Fibroblast of lung (primary cell): ENCODE data around the gene FAM184B. TPM values are rescaled to one million over a fixed set of nuclear protein-coding genes. Genes with fewer than 3 reads are reported as not detected.

ENCODE experiments used
- DNase-seq, 2 donors: peaks; one replicate each; pipeline versions ENCODE4 v3.0.0 to v3.0.0-alpha.2; 2010; ENCODE audit warnings: low read depth in 2 of 2
- H2AFZ ChIP-seq: 2 replicates; pipeline ENCODE4 v1.5.1; 2012; ENCODE audit warnings: low read length, control low read depth, inconsistent platforms
- H3K27ac ChIP-seq: 2 replicates; pipeline ENCODE4 v1.5.1; 2011; ENCODE audit warnings: low read length, control low read depth; ENCODE audit not compliant: insufficient read depth
- H3K27me3 ChIP-seq: 2 replicates; pipeline ENCODE4 v1.5.1; 2011; ENCODE audit warnings: mild to moderate bottlenecking, low read length; ENCODE audit not compliant: control insufficient read depth, insufficient read depth
- H3K36me3 ChIP-seq: 2 replicates; pipeline ENCODE4 v1.5.1; 2011; ENCODE audit warnings: low read length; ENCODE audit not compliant: control insufficient read depth, insufficient read depth
- H3K4me1 ChIP-seq: 2 replicates; pipeline ENCODE4 v1.5.1; 2011; ENCODE audit warnings: low read length; ENCODE audit not compliant: control insufficient read depth, insufficient read depth; ENCODE audit errors: extremely low read depth
- H3K4me2 ChIP-seq: 2 replicates; pipeline ENCODE4 v1.5.1; 2011; ENCODE audit warnings: low read length, control low read depth; ENCODE audit not compliant: insufficient read depth; ENCODE audit errors: extremely low read depth
- H3K4me3 ChIP-seq, 4 experiments: fragments of 200-600 bp in 1 of 4; sonication (generic) in 1 of 4; replicated peaks in 1 of 4; 2 replicates each; pipeline ENCODE4 v1.5.1; 2011 to 2016; ENCODE audit warnings: low read length in 4 of 4, low read depth in 3 of 4, mild to moderate bottlenecking in 3 of 4, control low read depth in 2 of 4, inconsistent platforms in 1 of 4, mixed read lengths in 1 of 4; ENCODE audit not compliant: insufficient read depth in 1 of 4; ENCODE audit errors: control extremely low read depth in 1 of 4
- H3K79me2 ChIP-seq: 2 replicates; pipeline ENCODE4 v1.5.1; 2012; ENCODE audit warnings: mild to moderate bottlenecking, low read length, inconsistent platforms; ENCODE audit not compliant: control insufficient read depth, insufficient read depth
- H3K9ac ChIP-seq: 2 replicates; pipeline ENCODE4 v1.5.1; 2011; ENCODE audit warnings: mild to moderate bottlenecking, low read length, control low read depth; ENCODE audit not compliant: insufficient read depth
- H3K9me3 ChIP-seq: 2 replicates; pipeline ENCODE4 v1.5.1; 2012; ENCODE audit warnings: low read depth, low read length; ENCODE audit not compliant: control insufficient read depth, insufficient read depth
- H4K20me1 ChIP-seq: 2 replicates; pipeline ENCODE4 v1.5.1; 2011; ENCODE audit warnings: low read length; ENCODE audit not compliant: control insufficient read depth, insufficient read depth; ENCODE audit errors: extremely low read depth
- CTCF ChIP-seq, 2 donors: IDR thresholded peaks in 1 of 2; conservative IDR thresholded peaks in 1 of 2; 1 replicate in 1 of 2; 2 replicates in 1 of 2; pipeline ENCODE4 v1.5.1; 2011 to 2012; ENCODE audit warnings: low read length in 2 of 2, control low read depth in 1 of 2, inconsistent platforms in 1 of 2, low read depth in 1 of 2, mild to moderate bottlenecking in 1 of 2
- EZH2 ChIP-seq: IDR thresholded peaks from 2 replicates; pipeline ENCODE4 v1.5.1; 2012; ENCODE audit warnings: low read length, control low read depth, mild to moderate bottlenecking; ENCODE audit errors: missing control alignments
- polyA plus RNA-seq, 2 donors: library from polyadenylated mRNA; depleted of rRNA in 1 of 2; stranded (reverse) in 1 of 2; unstranded in 1 of 2; fragments of >200 nt; gene quantifications; 2 replicates each; pipeline ENCODE4 v1.2.1, GENCODE V29; 2011 to 2012; ENCODE audit warnings: missing spikeins in 1 of 2
- total RNA-seq: library from RNA; depleted of rRNA; stranded (reverse); fragments of >200 nt; gene quantifications from 2 replicates; pipeline ENCODE4 v1.2.1, GENCODE V29; 2014

Gene FAM184B
- total and polyA plus RNA-seq, 2 donors (not counting 1 experiment from before 2014, with no cell fraction given) = not detected

GRCh38 chr4:17726911-17727310 lies 54.5 kb downstream of the FAM184B start:
- Histone ChIP-seq H3K9ac (no peak overlapping the region), H3K27me3 (no peaks in the 10 kb centered on the region), H4K20me1 (no peaks in the 10 kb centered on the region), H3K4me1 (peaks cover 3% of the 10 kb centered on the region), H3K27ac (no peak overlapping the region), H3K4me3 (no peak overlapping the region), H3K4me2 (no peak overlapping the region), H3K36me3 (no peaks in the 10 kb centered on the region), H3K79me2 (no peaks in the 10 kb centered on the region), H2AFZ (no peak overlapping the region), H3K9me3 (no peaks in the 10 kb centered on the region)
- no peak for DNase-seq
- TF ChIP-seq EZH2 = no peak
- TF ChIP-seq CTCF (conservative IDR thresholded peaks at IDR 0.05 in 1 of 2, IDR thresholded peaks at IDR 0.05 in 1 of 2; ENCODE audit: low read depth in 1 of 2, low read length in 2 of 2) = no peak

- Histone ChIP-seq H3K27me3 (no peaks in the 10 kb centered on the region), H3K36me3 (no peaks in the 10 kb centered on the region), H3K4me3 (no peak overlapping the region), H3K4me1 (peaks cover 3% of the 10 kb centered on the region), H3K27ac (no peak overlapping the region), H3K9me3 (no peaks in the 10 kb centered on the region), H4K20me1 (no peaks in the 10 kb centered on the region), H3K4me2 (no peak overlapping the region), H3K79me2 (no peaks in the 10 kb centered on the region), H3K9ac (no peak overlapping the region), H2AFZ (no peak overlapping the region)
- DNase-seq = no peak
- TF ChIP-seq EZH2 (no peak), CTCF (conservative IDR thresholded peaks at IDR 0.05 in 1 of 2, IDR thresholded peaks at IDR 0.05 in 1 of 2; ENCODE audit: low read depth in 1 of 2, low read length in 2 of 2) (no peak)
Measured at GRCh38 chr4:17723648-17724047, 57.8 kb downstream of the FAM184B start.

GRCh38 chr4:17722356-17722700 lies 59.1 kb downstream of the FAM184B start:
- no peak for DNase-seq
- Histone ChIP-seq H3K4me1 (peaks cover 3% of the 10 kb centered on the region), H3K79me2 (no peaks in the 10 kb centered on the region), H3K27ac (peak overlapping the region; percentile 12), H2AFZ (peak overlapping the region; percentile 52), H3K36me3 (no peaks in the 10 kb centered on the region), H3K4me3 (no peak overlapping the region), H4K20me1 (no peaks in the 10 kb centered on the region), H3K9ac (no peak overlapping the region), H3K4me2 (no peak overlapping the region), H3K9me3 (no peaks in the 10 kb centered on the region), H3K27me3 (no peaks in the 10 kb centered on the region)
- TF ChIP-seq CTCF (conservative IDR thresholded peaks at IDR 0.05 in 1 of 2, IDR thresholded peaks at IDR 0.05 in 1 of 2; ENCODE audit: low read depth in 1 of 2, low read length in 2 of 2) (no peak), EZH2 (no peak)
